SIG-M5 treated with dmso at 0.1 percent for 504 hours (cell line): ENCODE results near the gene SGMS1.

Experiments
- DNase-seq: peaks from one replicate; lab custom pipeline; 2025; ENCODE audit not compliant: unreplicated experiment; lab: John Stamatoyannopoulos, UW

Gene SGMS1

DNA sequence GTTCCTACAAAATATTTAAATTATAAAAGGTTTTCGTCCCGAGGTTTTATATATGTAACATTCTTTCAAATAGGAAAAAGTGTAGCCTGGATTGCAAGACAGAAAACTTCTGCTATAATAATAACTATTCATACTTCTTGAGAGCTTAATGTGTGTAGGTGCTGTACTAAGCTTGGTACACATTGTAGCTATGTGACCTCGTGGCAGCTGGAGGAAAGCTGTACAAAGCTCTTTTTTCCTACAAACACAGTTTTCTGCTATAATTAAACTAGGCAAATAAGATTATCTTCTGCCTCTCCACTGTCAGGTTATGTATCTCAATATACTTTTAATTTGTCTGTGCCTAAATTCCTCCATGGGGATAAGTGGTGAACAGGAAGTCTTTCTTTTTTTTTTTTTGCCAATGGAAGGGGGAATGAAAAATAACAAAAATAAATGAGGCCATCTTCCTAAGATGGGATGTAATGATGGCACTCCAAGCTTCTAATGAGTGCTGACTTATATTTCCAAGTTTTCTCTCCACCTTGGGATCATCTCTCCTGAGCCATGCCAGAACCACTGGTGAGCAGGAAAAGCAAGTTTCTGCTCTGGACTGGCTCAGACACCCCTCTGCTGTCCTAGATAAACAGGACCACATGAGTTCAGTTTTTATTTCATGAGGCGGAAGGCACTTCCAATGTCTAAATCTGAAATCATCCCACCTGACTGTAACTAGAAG, 9.9 kb downstream of the SGMS1 start:
- DNase-seq = no peak

GRCh38 chr10:50613150-50613549, 10.6 kb downstream of the SGMS1 start:
- no peak for DNase-seq

- DNase-seq = no peak
Measured at GRCh38 chr10:50610368-50610767, 13.4 kb downstream of the SGMS1 start.

DNA sequence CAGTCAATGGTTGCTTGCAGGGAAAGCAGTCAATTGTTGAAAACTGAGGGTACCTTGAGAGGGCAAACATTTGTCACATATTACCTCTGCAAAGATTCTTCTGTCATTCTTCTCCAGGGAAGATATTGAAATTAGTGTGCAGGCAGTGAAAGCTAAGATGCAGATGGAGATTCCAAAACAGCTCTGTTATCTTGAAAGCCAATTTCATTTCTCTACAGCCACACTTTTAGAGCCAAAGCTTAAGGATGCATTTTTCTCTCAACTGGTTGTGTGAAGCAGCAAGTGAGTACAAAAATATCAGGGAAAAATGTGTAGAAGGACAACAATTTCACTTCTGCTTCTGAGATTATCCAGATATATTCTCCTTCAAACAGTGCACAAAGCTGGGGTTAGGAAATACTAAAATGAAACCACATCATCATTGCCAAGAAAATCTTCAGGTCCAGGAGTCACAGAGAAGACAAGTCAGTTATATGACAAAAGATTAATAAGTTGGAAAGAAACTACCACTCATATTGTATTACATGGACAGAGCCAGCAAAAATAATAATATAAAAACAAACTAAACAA, 16.3 kb downstream of the SGMS1 start:
- peak; percentile 14 for DNase-seq

DNA sequence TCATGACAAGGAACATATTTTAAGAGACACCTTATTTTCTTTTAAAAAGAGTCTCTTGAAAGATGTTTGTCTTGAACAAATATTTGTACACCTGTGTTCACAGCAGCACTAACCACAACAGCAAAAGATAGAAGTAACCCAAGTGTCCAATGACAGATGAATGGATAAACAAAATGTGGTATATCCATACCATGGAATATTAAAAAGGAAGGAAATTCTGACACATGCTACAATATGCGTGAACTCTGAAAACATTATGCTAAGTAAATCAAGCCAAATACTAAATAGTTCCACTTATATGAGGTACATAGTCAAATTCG, 17.8 kb downstream of the SGMS1 start:
- no peak for DNase-seq

GRCh38 chr10:50605269-50605950, 18.3 kb downstream of the SGMS1 start:
- DNase-seq = peak; percentile 11

DNA sequence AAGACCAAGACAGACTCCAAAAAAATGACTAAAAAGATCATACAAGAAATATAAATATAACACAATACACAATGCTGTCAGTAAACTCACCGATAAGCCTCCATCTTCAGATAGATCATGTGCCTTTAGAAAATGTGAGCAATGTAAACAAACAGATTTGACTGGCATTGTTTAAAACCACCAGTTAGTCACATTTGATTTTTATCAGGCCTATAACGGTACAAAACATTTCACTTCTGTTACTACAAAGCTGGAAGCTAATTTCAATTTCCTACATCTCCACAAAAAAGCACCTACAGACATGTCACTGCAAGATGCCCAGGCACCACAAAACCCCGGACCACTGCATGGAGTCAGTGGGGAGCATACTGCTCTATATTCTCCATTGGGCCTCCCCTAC, 18.9 kb downstream of the SGMS1 start:
- no peak for DNase-seq

- DNase-seq = peak; percentile 18
Measured at GRCh38 chr10:50604049-50604640, 19.6 kb downstream of the SGMS1 start.

DNA sequence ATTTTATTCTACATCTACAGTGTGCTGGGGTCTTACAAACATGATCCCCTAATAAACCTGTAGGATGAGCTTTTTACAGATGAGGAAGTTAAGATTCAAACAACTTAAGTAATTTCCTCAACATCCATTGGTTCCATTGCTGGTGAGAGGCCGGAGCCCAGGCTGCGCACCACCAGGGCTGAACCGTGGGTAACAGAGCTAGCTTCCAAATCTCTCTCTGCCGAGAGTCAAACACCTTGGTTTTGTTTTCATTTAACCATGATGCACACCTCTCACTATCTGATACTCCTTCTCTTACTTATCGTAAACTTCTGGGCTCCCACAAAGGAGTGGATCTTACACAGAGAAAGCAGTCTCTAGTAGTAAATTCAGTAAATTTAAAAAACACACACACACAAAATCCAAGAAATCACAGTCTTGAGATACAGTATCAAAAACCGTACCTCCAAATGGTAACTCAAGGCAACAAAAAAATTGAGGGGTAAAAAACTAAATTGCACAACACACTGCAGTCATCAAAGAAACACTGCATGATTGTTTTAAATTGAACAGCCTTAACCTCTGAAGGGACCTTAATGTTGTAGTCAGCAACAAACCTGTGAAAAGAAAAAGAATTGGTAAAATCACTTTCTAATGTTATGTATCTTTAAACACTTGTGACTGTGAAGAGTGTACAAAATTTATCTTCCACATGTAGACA, 20.5 kb downstream of the SGMS1 start:
- no peak for DNase-seq

- DNase-seq = no peak
Measured at GRCh38 chr10:50601974-50602373, 21.8 kb downstream of the SGMS1 start.

GRCh38 chr10:50600831-50601477, 22.8 kb downstream of the SGMS1 start:
- DNase-seq = no peak

DNA sequence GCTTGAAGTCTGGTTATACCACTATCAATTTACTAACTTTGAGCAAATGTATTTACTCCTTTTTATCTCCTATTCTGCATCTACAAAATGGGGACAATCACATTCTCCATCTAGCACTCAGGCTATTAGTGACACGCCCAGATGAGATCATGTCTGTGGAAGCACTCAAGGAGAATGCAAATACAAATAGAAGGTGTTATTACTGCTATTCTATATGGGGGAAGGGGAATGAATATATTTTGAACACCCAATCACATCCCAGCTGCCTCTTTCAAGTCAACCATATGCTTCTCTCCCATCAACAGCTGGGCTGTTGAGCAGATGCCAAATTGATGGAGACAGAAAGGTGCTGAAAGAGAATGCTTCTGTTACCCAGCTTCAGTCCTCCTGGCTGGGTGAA, 23.5 kb downstream of the SGMS1 start:
- DNase-seq = no peak

GRCh38 chr10:50596897-50597296, 26.9 kb downstream of the SGMS1 start:
- no peak for DNase-seq

DNA sequence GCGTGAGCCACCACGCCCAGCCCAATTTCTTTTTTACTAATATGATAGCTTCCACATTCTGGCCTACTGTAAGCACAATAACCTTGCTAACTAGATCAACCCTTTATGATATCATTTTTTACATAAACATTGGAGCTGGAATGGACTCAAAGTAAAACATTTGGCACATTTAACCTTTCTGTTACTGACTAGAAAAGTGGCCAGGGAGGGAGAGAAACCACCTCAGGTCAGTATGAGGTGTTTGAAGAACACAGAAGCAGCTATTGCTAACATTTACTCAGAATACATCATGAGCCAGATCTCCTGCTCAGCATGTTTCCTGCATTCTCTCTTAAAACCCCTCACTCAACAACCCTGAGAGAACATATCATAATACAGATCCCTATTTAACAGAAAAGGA, 27.3 kb downstream of the SGMS1 start:
- DNase-seq = no peak

- DNase-seq = no peak
Measured at GRCh38 chr10:50595785-50596184, 28.0 kb downstream of the SGMS1 start.

- no peak for DNase-seq
Measured at GRCh38 chr10:50593523-50594376, 30.0 kb downstream of the SGMS1 start.

- no peak for DNase-seq
Measured at GRCh38 chr10:50592961-50593418, 30.8 kb downstream of the SGMS1 start.

GRCh38 chr10:50590935-50591334, 32.8 kb downstream of the SGMS1 start:
- no peak for DNase-seq

DNA sequence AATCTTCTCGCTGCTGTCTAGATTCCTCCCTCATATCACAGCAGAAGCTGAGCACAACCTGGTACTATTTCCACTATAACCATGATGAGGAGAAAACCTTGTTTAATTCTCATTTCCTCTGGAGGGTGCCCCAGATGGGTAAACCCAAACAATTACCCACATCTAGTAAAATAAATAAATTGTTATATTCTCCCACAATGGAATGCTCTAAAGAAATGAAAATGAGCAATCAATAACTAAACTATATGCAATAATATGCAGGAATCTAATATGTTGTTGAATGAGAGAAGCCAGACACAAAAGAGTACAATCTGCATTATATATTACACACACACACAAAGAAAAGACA, 37.0 kb downstream of the SGMS1 start:
- no peak for DNase-seq
